ENCODE results near the gene TEKT3. TPM values are rescaled to one million over a fixed set of nuclear protein-coding genes. Genes with fewer than 3 reads are reported as not detected.
A peak's percentile ranks its signal among the peaks of the same experiment; 100 is the strongest.

Gene TEKT3
- total and polyA plus RNA-seq, 2 of the 4 experiments (the other 2 are of a cell fraction) = 0.15 TPM; not detected in 1

DNA sequence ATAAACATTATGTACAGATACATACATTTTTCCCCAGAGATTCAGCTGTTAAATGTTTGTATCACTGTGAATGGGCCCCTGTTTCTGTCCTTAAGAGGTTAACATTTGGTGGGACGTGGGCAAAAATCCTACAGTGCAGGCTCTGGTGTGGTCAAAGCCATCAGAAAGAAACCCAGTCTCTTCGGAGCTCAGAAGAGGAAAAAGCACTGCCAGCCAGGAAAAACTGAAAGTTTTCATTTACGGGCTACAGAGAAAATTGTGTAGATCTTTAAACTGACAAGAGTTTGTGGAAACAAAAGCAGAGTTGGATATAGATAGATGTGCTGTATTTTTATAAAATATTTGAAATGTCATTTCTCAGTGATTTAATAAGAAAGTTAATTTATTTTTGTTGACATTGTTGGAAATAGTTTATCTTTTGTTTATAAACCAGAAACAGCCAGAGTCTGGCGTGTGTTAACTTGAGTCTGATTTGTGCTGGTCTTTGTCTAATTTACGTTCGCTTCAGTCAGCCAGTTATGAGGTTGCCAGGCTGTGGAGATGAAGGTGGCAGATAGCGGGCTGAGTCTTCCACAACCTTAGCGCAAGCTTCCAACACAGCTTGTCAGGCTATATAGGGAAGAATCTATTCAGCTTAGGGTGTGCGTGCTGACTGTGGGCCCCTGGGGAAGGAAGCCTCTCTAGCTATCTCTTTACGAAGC lies 9.5 kb upstream of the TEKT3 start:
- peak overlapping the region; percentile 48; the same call in 1 of the 2 replicates for H3K18ac ChIP-seq (ENCODE audit: low read depth, low read length)
- peak overlapping the region; percentile 10; the same call in 1 of the 2 replicates for H3K4ac ChIP-seq (ENCODE audit: low read depth, low read length)
- no peak overlapping the region for H3K23ac ChIP-seq (ENCODE audit: low read depth, low read length)
- peak; percentile 50 for ATAC-seq (ENCODE audit: low read depth)
- TF ChIP-seq CHD1 (IDR thresholded peaks at IDR 0.05; ENCODE audit: low read depth, low read length) (no peak), MXI1 (IDR thresholded peaks at IDR 0.05; ENCODE audit: borderline replicate concordance, low read depth, low read length) (no peak), RCOR1 (IDR thresholded peaks at IDR 0.05; ENCODE audit: insufficient replicate concordance, low read length) (no peak), RFX5 (IDR thresholded peaks at IDR 0.05; ENCODE audit: low read depth, low read length) (no peak), FOS (IDR thresholded peaks at IDR 0.05; ENCODE audit: low read depth, low read length) (no peak)
- TF ChIP-seq, protein P1, sequence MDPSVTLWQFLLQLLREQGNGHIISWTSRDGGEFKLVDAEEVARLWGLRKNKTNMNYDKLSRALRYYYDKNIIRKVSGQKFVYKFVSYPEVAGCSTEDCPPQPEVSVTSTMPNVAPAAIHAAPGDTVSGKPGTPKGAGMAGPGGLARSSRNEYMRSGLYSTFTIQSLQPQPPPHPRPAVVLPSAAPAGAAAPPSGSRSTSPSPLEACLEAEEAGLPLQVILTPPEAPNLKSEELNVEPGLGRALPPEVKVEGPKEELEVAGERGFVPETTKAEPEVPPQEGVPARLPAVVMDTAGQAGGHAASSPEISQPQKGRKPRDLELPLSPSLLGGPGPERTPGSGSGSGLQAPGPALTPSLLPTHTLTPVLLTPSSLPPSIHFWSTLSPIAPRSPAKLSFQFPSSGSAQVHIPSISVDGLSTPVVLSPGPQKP (IDR thresholded peaks at IDR 0.05; ENCODE audit: borderline replicate concordance, low read depth, low read length) = no peak
- TF ChIP-seq, protein P2, sequence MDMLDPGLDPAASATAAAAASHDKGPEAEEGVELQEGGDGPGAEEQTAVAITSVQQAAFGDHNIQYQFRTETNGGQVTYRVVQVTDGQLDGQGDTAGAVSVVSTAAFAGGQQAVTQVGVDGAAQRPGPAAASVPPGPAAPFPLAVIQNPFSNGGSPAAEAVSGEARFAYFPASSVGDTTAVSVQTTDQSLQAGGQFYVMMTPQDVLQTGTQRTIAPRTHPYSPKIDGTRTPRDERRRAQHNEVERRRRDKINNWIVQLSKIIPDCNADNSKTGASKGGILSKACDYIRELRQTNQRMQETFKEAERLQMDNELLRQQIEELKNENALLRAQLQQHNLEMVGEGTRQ (IDR thresholded peaks at IDR 0.05; ENCODE audit: low read depth, low read length) = no peak
- no peak overlapping the region; the same call in 1 of the 2 replicates for H4K5ac ChIP-seq (ENCODE audit: low read depth, low read length)
- BruUV-seq (replicated peaks) = no TSS peak
- H3K4me1 ChIP-seq (ENCODE audit: control insufficient read depth, insufficient read depth, low read length) = peaks cover 5% of the 10 kb centered on the region; the same call in 1 of the 2 replicates
- H3K4me2 ChIP-seq (ENCODE audit: low read depth, low read length) = peak overlapping the region; percentile 70; the same call in 1 of the 2 replicates
- intact Hi-C loops (cut with micrococcal nuclease) (no loop called here), in situ Hi-C loops (cut with MboI; ENCODE audit: low sequenced_read_pairs) (no loop called here), dilution Hi-C loops (cut with HindIII; ENCODE audit: low sequenced_read_pairs, unreplicated experiment) (no loop called here)
- H3K9ac ChIP-seq (ENCODE audit: low read depth, low read length) = no peak overlapping the region
- H3K9me3 ChIP-seq (ENCODE audit: control insufficient read depth, insufficient read depth, low read length) = no peaks in the 10 kb centered on the region
- 55% methylated on average over 5 of the region's 10 CpGs; no CpG with 5 or more reads in 1 of the 2 experiments for WGBS, 2 experiments (ENCODE audit: extremely low coverage in 2 of 2, insufficient read length in 1 of 2)
- H2BK15ac ChIP-seq (ENCODE audit: low read depth, low read length) = no peak overlapping the region
- no peak overlapping the region for H2AK5ac ChIP-seq (ENCODE audit: low read depth, low read length)
- H3K27me3 ChIP-seq (ENCODE audit: control insufficient read depth, insufficient read depth, low read length) = peaks cover 5% of the 10 kb centered on the region; the same call in 1 of the 2 replicates
- H2BK120ac ChIP-seq (ENCODE audit: low read depth, low read length) = no peak overlapping the region
- no peak overlapping the region for H4K91ac ChIP-seq (ENCODE audit: insufficient read depth, low read depth, low read length)
- no peak overlapping the region for H3K56ac ChIP-seq (ENCODE audit: extremely low read depth, insufficient read depth, low read length)
- H4K8ac ChIP-seq (ENCODE audit: low read depth in 2 of 2, low read length in 2 of 2) = no peak overlapping the region
- peak overlapping the region; percentile 26; the same call in 1 of the 2 replicates for H2BK20ac ChIP-seq (ENCODE audit: low read depth, low read length)
- POLR2A ChIA-PET (ENCODE audit: unreplicated experiment) = no interaction called here
- H3K36me3 ChIP-seq (ENCODE audit: control insufficient read depth, insufficient read depth, low read length) = no peaks in the 10 kb centered on the region
- H3K9me1 ChIP-seq (ENCODE audit: insufficient read depth, low read length) = no peaks in the 10 kb centered on the region
- H3K4me3 ChIP-seq (ENCODE audit: insufficient read depth, low read depth, low read length) = no peak overlapping the region
- H2BK5ac ChIP-seq (ENCODE audit: low read depth, low read length, poor library complexity, severe bottlenecking) = no peak overlapping the region
- H3K27ac ChIP-seq (ENCODE audit: insufficient read depth, low read length) = peak overlapping the region; percentile 37; the same call in 1 of the 2 replicates
- H3K79me1 ChIP-seq (ENCODE audit: low read depth in 1 of 2, low read length in 2 of 2) = no peaks in the 10 kb centered on the region
- no peak overlapping the region for H3K14ac ChIP-seq (replicated peaks; ENCODE audit: low read depth, low read length)
- H4K20me1 ChIP-seq (ENCODE audit: insufficient read depth, low read length) = no peaks in the 10 kb centered on the region
- H2AK9ac ChIP-seq (replicated peaks; ENCODE audit: low read depth, low read length, poor library complexity) = no peak overlapping the region
- CTCF ChIA-PET = no interaction called here
- H2AFZ ChIP-seq (replicated peaks; ENCODE audit: low read length, poor library complexity) = peak overlapping the region; percentile 77
- DNase-seq = no peak
